Measurements from ENCODE around the gene FGFRL1.
"Not testable (repeated sequence)": the region's sequence is repeated elsewhere in the genome, so short reads cannot be mapped to it uniquely, and the experiment has no call there.

FGFRL1 gene

GRCh38 chr4:973431-974397 is 37.7 kb upstream of the FGFRL1 start, which contains the start of gene DGKQ:
TSS of gene DGKQ (minus strand) at chr4:973569. CDS start at chr4:973482, 87 bp downstream.
- DNase-seq, result peak; percentile 93

DNA sequence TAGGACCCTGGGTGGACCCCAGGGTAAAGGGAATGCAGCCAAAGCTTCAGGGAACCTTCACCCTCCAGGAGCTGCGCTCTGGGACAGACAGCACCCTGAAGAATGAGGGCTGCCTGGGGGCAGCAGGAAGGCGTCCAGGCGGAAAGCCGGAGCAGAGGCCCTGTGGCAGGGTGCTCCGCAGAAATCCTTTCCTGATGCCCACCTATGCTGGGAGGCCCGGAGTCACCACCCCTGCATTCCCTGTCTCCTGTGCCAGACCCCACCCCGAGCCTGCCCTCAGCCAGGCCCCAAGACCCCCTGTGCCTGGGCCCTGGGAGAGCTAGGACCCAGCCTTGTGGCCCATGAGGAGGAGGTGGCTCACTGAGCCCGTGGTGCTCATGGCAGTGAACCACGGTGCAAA is 36.8 kb upstream of the FGFRL1 start:
- DNase-seq, result no peak

GRCh38 chr4:976016-976415 is 35.4 kb upstream of the FGFRL1 start:
- not testable (repeated sequence) for DNase-seq

DNA sequence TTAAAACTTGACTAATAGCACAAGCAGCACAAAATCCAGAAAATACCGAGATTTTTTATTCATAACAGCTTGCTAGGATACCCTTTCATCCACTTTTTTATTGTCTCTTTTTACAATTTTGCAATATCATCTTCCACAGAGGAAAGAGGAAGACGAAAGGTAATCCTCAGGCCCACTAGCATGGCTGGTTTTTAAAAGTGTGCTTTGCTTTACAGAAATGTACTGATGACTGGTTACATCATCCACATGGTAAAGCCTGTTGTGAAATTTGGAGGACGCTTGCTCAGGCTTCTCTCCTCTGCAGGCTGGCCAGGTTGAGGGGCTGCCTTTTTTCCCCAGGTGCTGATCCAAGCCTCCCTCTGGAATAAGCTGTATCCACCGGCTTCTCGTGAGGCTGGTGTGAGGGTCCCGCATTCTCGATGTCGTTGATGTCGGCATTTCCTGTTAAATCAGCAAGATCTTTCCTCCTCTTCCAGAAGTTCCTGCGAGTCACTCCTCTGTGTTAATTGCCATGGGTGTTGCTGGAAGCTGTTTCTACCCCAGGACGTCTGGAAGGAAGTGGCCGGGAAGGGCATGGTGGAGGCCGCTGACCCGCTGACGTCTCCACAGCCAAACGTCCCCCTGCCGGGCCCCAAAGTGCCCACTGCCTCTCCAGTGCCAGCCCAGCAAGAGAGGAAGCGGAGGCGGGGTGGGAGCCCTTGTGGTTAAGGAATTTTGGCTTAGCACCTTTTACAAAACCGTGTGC is 32.3 kb upstream of the FGFRL1 start:
- no peak for DNase-seq

- no peak for DNase-seq
These were observed 29.1 kb upstream of the FGFRL1 start for GRCh38 chr4:982291-982690.

- no peak for DNase-seq
These were observed 28.6 kb upstream of the FGFRL1 start for GRCh38 chr4:982814-983213.

GRCh38 chr4:984336-985054 is 26.9 kb upstream of the FGFRL1 start:
- DNase-seq, result no peak

DNA sequence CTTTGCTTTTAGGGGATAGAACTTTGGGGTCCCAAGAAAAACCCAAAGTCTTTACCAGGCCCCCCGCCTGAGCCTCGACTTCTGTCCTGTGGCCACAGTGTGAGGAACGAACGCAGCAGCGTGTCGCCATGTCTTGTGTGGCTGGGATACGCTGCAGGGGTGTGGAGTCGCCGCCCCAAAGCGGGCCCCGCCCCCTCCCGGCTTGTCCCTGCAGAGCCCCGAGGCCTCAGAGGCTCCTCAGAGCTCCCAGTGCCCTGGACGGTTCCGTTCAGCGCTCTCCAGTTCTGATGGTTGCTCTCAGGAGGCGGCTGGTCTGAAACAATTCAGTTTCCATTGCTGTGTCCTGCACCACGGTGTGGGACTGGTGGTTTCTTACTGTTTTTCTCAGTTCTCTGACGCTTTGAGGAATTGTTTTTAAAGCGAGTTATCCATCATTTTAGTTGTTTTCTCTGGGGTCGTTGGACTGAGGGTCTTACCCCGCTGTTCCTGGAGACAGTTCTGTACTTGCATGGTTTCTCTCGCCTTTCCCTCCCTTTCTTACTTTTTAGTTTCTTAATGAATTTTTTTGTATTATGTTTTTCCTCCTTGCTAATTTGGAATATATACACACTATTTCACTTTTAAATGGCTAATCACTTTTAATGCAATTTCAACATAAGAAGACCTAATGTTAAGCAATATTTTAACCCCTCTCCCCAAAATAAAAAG is 26.1 kb upstream of the FGFRL1 start:
- peak; percentile 70 for DNase-seq

DNA sequence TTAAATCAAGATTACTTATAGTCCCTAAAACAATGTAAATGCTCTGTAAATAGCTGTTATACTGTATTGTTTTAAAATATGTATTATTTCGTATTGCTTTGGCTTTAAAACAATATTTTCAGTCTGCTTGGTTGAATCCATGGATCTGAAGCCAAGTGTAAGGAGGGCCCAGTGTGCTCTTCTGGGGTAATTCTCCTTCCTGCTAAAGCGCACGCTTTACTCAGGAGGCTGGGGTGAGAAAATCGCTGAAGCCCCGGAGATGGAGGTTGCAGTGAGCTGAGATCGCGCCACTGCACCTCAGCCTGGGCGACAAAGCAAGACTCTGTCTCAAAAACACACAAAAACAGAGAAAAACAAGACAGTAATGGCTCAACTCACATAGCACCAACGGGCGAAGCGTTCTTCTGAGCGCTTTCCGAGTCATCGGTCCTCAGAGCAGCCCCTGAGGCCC is 25.0 kb upstream of the FGFRL1 start:
- no peak for DNase-seq

- DNase-seq, result peak; percentile 86
These were observed 24.4 kb upstream of the FGFRL1 start, which contains the start of gene IDUA for GRCh38 chr4:986879-987623. TSS of gene IDUA (plus strand) at chr4:987044. CDS start at chr4:987085, 41 bp downstream.

DNA sequence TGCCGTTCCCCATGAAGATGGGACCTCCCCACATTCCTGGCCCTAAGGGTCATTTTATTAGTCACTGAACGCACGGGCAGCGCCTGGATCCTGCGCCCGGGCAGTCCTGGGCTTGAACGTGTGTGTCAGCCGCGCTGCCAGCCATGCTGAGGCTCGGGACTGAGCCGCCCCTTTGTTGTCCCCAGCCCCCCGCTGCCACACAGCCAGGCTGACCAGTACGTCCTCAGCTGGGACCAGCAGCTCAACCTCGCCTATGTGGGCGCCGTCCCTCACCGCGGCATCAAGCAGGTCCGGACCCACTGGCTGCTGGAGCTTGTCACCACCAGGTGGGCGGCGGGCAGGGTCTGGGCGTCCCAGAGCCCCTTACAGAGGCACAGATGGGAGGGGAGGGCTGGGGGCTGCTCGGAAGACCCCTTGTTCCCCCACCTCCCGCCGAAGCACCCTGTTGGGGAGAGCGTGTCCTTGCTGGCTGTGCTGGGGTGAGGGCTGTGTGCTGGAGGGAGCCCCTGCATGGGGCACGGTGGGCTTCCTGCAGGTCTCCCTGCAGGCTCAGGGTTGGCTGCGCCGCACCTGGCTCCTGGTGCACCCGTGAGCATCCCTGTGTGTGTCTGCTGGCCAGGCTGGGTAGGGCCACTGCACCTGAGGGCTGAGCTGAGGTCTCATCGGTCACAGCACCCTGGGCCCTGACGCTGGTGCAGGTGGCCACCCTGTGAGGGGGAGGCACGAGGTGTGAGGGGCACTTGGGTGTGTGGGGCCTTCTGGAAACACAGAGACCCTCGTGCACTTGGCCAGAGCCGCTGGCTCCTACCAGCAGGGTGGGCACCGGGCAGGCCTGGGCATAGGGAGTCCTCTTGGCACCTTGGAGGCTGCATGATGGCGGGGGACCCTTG is 23.6 kb upstream of the FGFRL1 start:
- DNase-seq, result no peak

GRCh38 chr4:988726-989721 is 22.4 kb upstream of the FGFRL1 start:
- no peak for DNase-seq

- DNase-seq, result no peak
These were observed 21.5 kb upstream of the FGFRL1 start for GRCh38 chr4:989722-990471.

DNA sequence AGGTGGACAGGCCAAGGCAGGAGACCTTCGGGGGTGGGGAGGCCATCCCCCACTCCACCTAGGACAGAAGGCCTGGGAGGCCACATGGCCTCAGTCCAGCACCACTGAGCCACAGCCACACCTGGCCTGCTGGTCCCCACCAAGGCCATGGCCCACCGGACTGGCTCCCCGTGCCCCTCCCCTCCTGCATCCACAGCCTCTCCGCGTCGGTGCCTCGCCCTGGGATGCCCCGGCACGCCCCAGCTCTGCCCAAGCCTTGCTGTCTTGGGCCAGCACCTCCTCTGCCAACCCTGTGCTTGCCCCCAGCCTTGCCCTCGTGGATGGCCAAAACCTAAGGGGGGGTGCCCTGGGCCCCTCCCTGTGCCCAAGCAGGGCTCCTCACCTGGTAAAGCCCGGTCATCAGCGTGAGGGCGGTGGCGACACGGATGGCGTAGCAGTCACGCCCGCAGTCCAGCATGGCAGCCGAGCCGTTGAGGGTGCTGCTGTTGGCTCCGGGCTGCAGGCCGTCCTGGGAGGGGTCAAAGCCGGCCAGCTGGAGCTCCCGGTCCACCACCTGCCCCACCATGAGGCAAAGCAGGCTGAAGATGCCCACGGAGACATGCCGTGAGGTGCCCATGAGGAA is 20.6 kb upstream of the FGFRL1 start:
- DNase-seq, result no peak

- DNase-seq, result no peak
These were observed 19.8 kb upstream of the FGFRL1 start for GRCh38 chr4:991451-992296.

- DNase-seq, result no peak
These were observed 18.9 kb upstream of the FGFRL1 start for GRCh38 chr4:992297-993110.

Measured in CD4-positive, alpha-beta T cell treated with Interleukin-10 for 1 hour (primary cell).